ENCODE measurements around the gene MAD1L1.

The MAD1L1 gene

DNA sequence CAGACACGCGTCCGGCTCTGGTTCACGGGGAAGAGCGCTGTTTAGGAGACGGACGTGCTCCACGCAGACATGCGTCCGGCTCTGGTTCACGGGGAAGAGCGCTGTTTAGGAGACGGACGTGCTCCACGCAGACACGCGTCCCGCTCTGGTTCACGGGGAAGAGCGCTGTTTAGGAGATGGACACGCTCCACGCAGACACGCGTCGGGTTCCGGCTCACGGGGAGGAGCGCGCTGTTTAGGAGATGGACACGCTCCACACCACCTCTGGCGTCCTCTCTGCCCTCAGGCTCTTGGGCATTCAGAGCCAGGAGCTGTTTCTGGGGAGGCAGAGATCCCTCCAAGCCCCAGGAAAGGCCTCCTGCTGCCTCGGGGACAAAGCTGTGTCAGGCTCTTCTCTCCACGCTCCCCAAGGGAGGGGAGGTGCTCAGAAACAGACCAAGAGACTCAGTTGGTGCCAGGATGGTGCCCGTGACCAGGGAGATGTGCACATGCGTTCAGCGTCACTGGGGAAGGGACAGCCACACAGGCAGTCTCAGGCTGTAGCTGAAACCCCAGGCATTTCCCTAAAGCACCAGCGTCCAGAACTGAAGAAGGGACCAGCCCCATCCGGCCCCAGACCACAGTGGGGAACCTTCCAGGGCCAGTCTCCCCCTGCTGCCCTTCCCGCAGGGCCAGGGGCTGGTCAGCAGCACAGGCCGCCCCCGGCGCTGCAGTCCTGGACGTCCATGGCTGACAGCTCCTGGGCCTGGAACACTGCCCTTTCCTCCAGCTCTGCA lies 387.0 kb downstream of the MAD1L1 start:
- no peaks in the 10 kb centered on the region for H3K9me3 ChIP-seq (ENCODE audit: control insufficient read depth, insufficient read depth, low read depth, low read length)
- POLR2A ChIA-PET = no interaction called here
- H3K27ac ChIP-seq (ENCODE audit: extremely low read depth, low read depth, low read length) = no peak overlapping the region
- H3K36me3 ChIP-seq (ENCODE audit: control insufficient read depth in 2 of 2, insufficient read depth in 1 of 2, low read length in 2 of 2) = no peaks in the 10 kb centered on the region
- CTCF ChIA-PET = interaction anchor here (0.6 kb wide), 2 partner anchors 29 to 348 kb away, joined by 3 to 4 read pairs; no protein-coding TSS in a partner anchor
- H3K4me3 ChIP-seq (ENCODE audit: low read depth, low read length) = no peak overlapping the region
- no peaks in the 10 kb centered on the region for H3K4me1 ChIP-seq (ENCODE audit: control insufficient read depth, insufficient read depth, low read length)
- no peak for TF ChIP-seq SP7 (tag by site-specific recombination; IDR thresholded peaks at IDR 0.05)
- no peak for TF ChIP-seq ATF2 (tag by site-specific recombination; IDR thresholded peaks at IDR 0.05; ENCODE audit: low read depth)
- TF ChIP-seq, protein P1, sequence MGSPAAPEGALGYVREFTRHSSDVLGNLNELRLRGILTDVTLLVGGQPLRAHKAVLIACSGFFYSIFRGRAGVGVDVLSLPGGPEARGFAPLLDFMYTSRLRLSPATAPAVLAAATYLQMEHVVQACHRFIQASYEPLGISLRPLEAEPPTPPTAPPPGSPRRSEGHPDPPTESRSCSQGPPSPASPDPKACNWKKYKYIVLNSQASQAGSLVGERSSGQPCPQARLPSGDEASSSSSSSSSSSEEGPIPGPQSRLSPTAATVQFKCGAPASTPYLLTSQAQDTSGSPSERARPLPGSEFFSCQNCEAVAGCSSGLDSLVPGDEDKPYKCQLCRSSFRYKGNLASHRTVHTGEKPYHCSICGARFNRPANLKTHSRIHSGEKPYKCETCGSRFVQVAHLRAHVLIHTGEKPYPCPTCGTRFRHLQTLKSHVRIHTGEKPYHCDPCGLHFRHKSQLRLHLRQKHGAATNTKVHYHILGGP (tag by site-specific recombination; IDR thresholded peaks at IDR 0.05) = no peak
- TF ChIP-seq KLF16 (tag by site-specific recombination; IDR thresholded peaks at IDR 0.05) = no peak
- no peak for TF ChIP-seq ZNF175 (tag by site-specific recombination; IDR thresholded peaks at IDR 0.05)
- no peak for TF ChIP-seq ZNF169 (tag by site-specific recombination; IDR thresholded peaks at IDR 0.05)
- TF ChIP-seq SETDB1 (IDR thresholded peaks at IDR 0.05; ENCODE audit: insufficient read length, low read length) = no peak
- TF ChIP-seq ZNF174 (tag by site-specific recombination; IDR thresholded peaks at IDR 0.05) = no peak
- TF ChIP-seq SCRT2 (tag by site-specific recombination; IDR thresholded peaks at IDR 0.05) = no peak
- no peak for TF ChIP-seq KLF7 (tag by site-specific recombination; IDR thresholded peaks at IDR 0.05; ENCODE audit: borderline replicate concordance)
- TF ChIP-seq, protein P2, sequence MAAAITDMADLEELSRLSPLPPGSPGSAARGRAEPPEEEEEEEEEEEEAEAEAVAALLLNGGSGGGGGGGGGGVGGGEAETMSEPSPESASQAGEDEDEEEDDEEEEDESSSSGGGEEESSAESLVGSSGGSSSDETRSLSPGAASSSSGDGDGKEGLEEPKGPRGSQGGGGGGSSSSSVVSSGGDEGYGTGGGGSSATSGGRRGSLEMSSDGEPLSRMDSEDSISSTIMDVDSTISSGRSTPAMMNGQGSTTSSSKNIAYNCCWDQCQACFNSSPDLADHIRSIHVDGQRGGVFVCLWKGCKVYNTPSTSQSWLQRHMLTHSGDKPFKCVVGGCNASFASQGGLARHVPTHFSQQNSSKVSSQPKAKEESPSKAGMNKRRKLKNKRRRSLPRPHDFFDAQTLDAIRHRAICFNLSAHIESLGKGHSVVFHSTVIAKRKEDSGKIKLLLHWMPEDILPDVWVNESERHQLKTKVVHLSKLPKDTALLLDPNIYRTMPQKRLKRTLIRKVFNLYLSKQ (tag by site-specific recombination; IDR thresholded peaks at IDR 0.05; ENCODE audit: borderline replicate concordance) = no peak

- H3K9me3 ChIP-seq (ENCODE audit: control insufficient read depth, insufficient read depth, low read depth, low read length) = no peaks in the 10 kb centered on the region
- no peaks in the 10 kb centered on the region for H3K36me3 ChIP-seq (ENCODE audit: control insufficient read depth in 2 of 2, insufficient read depth in 1 of 2, low read length in 2 of 2)
- H3K27ac ChIP-seq (ENCODE audit: extremely low read depth, low read depth, low read length) = no peak overlapping the region
- ChIA-PET POLR2A (no interaction called here), CTCF (interaction anchor here (0.6 kb wide), 1 partner anchor 364 kb away, joined by 3 read pairs; no protein-coding TSS in a partner anchor)
- no peak overlapping the region for H3K4me3 ChIP-seq (ENCODE audit: low read depth, low read length)
- no peaks in the 10 kb centered on the region for H3K4me1 ChIP-seq (ENCODE audit: control insufficient read depth, insufficient read depth, low read length)
- no peak for TF ChIP-seq YY1 (tag by site-specific recombination; IDR thresholded peaks at IDR 0.05)
- no peak for TF ChIP-seq ZNF48 (tag by site-specific recombination; IDR thresholded peaks at IDR 0.05)
- no peak for TF ChIP-seq KLF16 (tag by site-specific recombination; IDR thresholded peaks at IDR 0.05)
Measured at GRCh38 chr7:1844951-1845390, 387.8 kb downstream of the MAD1L1 start.

DNA sequence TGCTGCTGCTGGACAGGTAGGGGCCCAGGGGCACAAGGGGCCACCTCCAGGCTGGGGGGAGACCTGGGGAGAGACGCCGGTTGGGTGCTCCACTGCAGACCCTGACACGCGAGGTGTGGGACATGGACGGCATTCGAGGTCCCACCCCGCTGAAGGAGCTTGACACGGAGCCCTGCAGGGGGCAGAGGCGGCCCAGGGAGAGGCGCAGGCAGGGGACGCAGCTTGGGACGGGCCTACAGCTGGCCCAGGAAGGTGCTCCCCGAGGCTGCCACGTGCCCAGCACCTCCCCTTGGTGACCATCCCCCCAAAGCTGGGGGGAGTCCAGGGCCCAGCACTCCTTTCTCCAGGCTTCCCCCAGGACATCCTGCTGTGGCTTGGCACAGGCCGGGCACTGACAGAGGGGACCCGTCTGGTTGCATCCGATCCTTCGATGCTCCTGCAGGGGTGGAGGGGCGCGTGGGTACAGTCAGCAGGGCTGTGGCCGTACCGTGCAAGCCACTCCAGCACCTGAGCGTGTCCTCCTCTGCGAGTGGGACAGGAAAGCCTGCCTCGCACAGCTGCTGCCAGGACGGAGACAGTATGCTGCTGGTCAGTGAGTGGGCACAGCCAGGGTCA lies 388.3 kb downstream of the MAD1L1 start:
- H3K4me3 ChIP-seq (ENCODE audit: low read depth, low read length) = no peak overlapping the region
- POLR2A ChIA-PET = no interaction called here
- no peaks in the 10 kb centered on the region for H3K4me1 ChIP-seq (ENCODE audit: control insufficient read depth, insufficient read depth, low read length)
- no peak overlapping the region for H3K27ac ChIP-seq (ENCODE audit: extremely low read depth, low read depth, low read length)
- no peaks in the 10 kb centered on the region for H3K36me3 ChIP-seq (ENCODE audit: control insufficient read depth in 2 of 2, insufficient read depth in 1 of 2, low read length in 2 of 2)
- CTCF ChIA-PET = interaction anchor here (0.6 kb wide), 1 partner anchor 365 kb away, joined by 3 read pairs; no protein-coding TSS in a partner anchor
- H3K9me3 ChIP-seq (ENCODE audit: control insufficient read depth, insufficient read depth, low read depth, low read length) = no peaks in the 10 kb centered on the region
- TF ChIP-seq KLF9 (tag by site-specific recombination; IDR thresholded peaks at IDR 0.05; ENCODE audit: low read depth) (no peak), ZNF701 (tag by site-specific recombination; IDR thresholded peaks at IDR 0.05) (no peak), ZNF16 (tag by site-specific recombination; IDR thresholded peaks at IDR 0.05; ENCODE audit: low read depth) (no peak), ZNF747 (tag by site-specific recombination; IDR thresholded peaks at IDR 0.05) (no peak), ZNF629 (tag by site-specific recombination; IDR thresholded peaks at IDR 0.05) (no peak), ZNF157 (tag by site-specific recombination; IDR thresholded peaks at IDR 0.05) (no peak), KLF10 (tag by site-specific recombination; IDR thresholded peaks at IDR 0.05) (no peak)
- TF ChIP-seq, protein P3, sequence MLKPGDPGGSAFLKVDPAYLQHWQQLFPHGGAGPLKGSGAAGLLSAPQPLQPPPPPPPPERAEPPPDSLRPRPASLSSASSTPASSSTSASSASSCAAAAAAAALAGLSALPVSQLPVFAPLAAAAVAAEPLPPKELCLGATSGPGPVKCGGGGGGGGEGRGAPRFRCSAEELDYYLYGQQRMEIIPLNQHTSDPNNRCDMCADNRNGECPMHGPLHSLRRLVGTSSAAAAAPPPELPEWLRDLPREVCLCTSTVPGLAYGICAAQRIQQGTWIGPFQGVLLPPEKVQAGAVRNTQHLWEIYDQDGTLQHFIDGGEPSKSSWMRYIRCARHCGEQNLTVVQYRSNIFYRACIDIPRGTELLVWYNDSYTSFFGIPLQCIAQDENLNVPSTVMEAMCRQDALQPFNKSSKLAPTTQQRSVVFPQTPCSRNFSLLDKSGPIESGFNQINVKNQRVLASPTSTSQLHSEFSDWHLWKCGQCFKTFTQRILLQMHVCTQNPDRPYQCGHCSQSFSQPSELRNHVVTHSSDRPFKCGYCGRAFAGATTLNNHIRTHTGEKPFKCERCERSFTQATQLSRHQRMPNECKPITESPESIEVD (tag by site-specific recombination; IDR thresholded peaks at IDR 0.05) = no peak
- TF ChIP-seq, protein P4, sequence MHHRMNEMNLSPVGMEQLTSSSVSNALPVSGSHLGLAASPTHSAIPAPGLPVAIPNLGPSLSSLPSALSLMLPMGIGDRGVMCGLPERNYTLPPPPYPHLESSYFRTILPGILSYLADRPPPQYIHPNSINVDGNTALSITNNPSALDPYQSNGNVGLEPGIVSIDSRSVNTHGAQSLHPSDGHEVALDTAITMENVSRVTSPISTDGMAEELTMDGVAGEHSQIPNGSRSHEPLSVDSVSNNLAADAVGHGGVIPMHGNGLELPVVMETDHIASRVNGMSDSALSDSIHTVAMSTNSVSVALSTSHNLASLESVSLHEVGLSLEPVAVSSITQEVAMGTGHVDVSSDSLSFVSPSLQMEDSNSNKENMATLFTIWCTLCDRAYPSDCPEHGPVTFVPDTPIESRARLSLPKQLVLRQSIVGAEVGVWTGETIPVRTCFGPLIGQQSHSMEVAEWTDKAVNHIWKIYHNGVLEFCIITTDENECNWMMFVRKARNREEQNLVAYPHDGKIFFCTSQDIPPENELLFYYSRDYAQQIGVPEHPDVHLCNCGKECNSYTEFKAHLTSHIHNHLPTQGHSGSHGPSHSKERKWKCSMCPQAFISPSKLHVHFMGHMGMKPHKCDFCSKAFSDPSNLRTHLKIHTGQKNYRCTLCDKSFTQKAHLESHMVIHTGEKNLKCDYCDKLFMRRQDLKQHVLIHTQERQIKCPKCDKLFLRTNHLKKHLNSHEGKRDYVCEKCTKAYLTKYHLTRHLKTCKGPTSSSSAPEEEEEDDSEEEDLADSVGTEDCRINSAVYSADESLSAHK (tag by site-specific recombination; IDR thresholded peaks at IDR 0.05) = no peak

Measured in HEK293 (cell line).